K562 treated with DMSO at 1 percent for 4 hours (cell line): ENCODE data around the gene EIF5AL1. TPM values are rescaled to one million over a fixed set of nuclear protein-coding genes. Genes with fewer than 3 reads are reported as not detected.

ENCODE experiments used
- total RNA-seq: library from RNA; unstranded; fragments of 300-600 nt; gene quantifications from 2 replicates; pipeline ENCODE4 v1.2.3, GENCODE V29; 2022; ENCODE audit not compliant: insufficient read depth

The EIF5AL1 gene
- not detected in 2 replicates for total RNA-seq

GRCh38 chr10:79511891-79512583 is at the start of gene EIF5AL1:
Gene EIF5AL1, plus strand, starts transcription at chr10:79512533. Its CDS starts 117 bp downstream, at chr10:79512650.

GRCh38 chr10:79560160-79560709 is 47.9 kb downstream of the EIF5AL1 start, which contains the start of gene SFTPA2:
Gene SFTPA2, minus strand, starts transcription at chr10:79560407. Its CDS starts 924 bp downstream, at chr10:79559483.

Other genes with a start within 250 kb of the EIF5AL1 start
- 115 and 133 TPM in 2 replicates for gene PPIF, start 165.1 kb upstream of the EIF5AL1 start, total RNA-seq
- gene ZCCHC24, start 66.9 kb upstream of the EIF5AL1 start, total RNA-seq, result 19.9 and 20.4 TPM in 2 replicates
- gene SFTPA2, start 47.9 kb downstream of the EIF5AL1 start, total RNA-seq, result 2.0 TPM in 1 of 2 replicates, not detected in the other
- gene SFTPA1, start 98.4 kb downstream of the EIF5AL1 start, total RNA-seq, result not detected in 2 replicates
- 6.8 and 7.1 TPM in 2 replicates for gene NUTM2B, start 190.7 kb downstream of the EIF5AL1 start, total RNA-seq